ENCODE results near the gene TBX1.

DNA sequence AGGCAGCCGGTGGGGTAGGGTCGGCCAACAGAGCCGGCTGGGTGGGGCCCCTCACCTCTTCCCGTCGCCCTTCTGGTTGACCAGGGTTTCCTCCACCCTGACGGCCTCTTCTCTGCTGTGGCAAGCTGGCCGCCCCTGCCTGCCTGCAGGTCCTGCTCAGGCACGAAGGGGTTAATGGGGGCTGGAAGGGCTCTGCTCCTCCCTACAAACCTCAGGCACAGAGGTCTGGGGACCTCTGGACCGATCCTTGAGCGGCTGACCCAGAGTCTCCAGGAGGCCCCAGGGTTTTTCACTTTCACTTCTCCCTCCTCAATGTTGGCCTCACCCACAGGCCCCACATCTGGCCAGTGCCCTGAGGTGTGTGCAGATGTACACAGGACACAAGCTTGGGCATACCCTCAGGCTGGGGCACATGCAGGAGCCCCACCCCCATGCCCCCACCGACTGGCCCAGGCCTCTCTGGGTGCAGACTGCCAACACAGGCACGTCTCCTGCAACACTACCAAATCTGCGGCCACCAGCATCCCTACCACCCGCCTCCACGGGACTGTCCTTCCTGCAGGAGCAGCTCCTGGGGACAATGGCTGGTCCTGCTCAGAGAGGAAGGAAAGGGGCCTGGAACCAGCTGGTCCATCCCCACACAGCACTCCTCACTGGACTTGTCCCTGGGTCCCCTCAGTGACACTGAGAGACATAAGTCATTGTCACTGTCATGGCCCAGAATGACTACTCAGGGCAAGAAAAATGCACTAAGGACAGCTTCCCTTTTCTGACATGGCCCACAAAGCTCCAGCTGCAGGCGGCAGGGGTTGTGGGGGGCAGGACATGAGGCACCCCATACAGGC lies 3.2 kb upstream of the TBX1 start:
- TF ChIP-seq, protein P1, sequence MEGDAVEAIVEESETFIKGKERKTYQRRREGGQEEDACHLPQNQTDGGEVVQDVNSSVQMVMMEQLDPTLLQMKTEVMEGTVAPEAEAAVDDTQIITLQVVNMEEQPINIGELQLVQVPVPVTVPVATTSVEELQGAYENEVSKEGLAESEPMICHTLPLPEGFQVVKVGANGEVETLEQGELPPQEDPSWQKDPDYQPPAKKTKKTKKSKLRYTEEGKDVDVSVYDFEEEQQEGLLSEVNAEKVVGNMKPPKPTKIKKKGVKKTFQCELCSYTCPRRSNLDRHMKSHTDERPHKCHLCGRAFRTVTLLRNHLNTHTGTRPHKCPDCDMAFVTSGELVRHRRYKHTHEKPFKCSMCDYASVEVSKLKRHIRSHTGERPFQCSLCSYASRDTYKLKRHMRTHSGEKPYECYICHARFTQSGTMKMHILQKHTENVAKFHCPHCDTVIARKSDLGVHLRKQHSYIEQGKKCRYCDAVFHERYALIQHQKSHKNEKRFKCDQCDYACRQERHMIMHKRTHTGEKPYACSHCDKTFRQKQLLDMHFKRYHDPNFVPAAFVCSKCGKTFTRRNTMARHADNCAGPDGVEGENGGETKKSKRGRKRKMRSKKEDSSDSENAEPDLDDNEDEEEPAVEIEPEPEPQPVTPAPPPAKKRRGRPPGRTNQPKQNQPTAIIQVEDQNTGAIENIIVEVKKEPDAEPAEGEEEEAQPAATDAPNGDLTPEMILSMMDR (IDR thresholded peaks at IDR 0.05) = no peak
- no peak for TF ChIP-seq ELF4 (CRISPR knock-in tag; IDR thresholded peaks at IDR 0.05; ENCODE audit: low read depth)
- no peak for TF ChIP-seq ETV6 (CRISPR knock-in tag; IDR thresholded peaks at IDR 0.05)

Data from WTC11 (cell line).